ENCODE measurements around the gene PRMT3.
A peak's percentile ranks its signal among the peaks of the same experiment; 100 is the strongest.

PRMT3 gene

GRCh38 chr11:20353829-20354434 lies 33.6 kb upstream of the PRMT3 start (continued):
- TF ChIP-seq CTCF (tag by site-specific recombination; IDR thresholded peaks at IDR 0.05) (0 out of 2 replicates have a peak, but pooled peaks have one; percentile 15), TCF7L2 (IDR thresholded peaks at IDR 0.05; ENCODE audit: borderline replicate concordance, low read depth, low read length) (peak; percentile 66; the same call in 1 of the 2 replicates), GLIS2 (tag by site-specific recombination; IDR thresholded peaks at IDR 0.05) (no peak), BCL11A (tag by site-specific recombination; IDR thresholded peaks at IDR 0.05; ENCODE audit: low read depth) (no peak), MYNN (tag by site-specific recombination; IDR thresholded peaks at IDR 0.05; ENCODE audit: borderline replicate concordance) (no peak)

GRCh38 chr11:20355221-20356219 lies 32.0 kb upstream of the PRMT3 start:
- H3K27ac ChIP-seq (ENCODE audit: extremely low read depth, low read depth, low read length): no peak overlapping the region
- ChIA-PET CTCF (interaction anchor here (0.6 to 6.5 kb wide), 35 partner anchors 9 to 1041 kb away, joined by 3 to 107 read pairs (median 4); partner anchors contain the start of gene HTATIP2), POLR2A (no interaction called here)
- TF ChIP-seq ZNF654 (tag by site-specific recombination; IDR thresholded peaks at IDR 0.05; ENCODE audit: low read depth): peak; percentile 20; the same call in 1 of the 2 replicates
- no peak for TF ChIP-seq ZNF701 (tag by site-specific recombination; IDR thresholded peaks at IDR 0.05)
- H3K36me3 ChIP-seq (ENCODE audit: control insufficient read depth in 2 of 2, insufficient read depth in 1 of 2, low read length in 2 of 2): no peaks in the 10 kb centered on the region
- H3K9me3 ChIP-seq (ENCODE audit: control insufficient read depth, insufficient read depth, low read depth, low read length): no peaks in the 10 kb centered on the region
- no peak overlapping the region for H3K4me3 ChIP-seq (ENCODE audit: low read depth, low read length)
- H3K4me1 ChIP-seq (ENCODE audit: control insufficient read depth, insufficient read depth, low read length): no peaks in the 10 kb centered on the region

- TF ChIP-seq ZBTB1 (tag by site-specific recombination; IDR thresholded peaks at IDR 0.05) (no peak), YY2 (tag by site-specific recombination; IDR thresholded peaks at IDR 0.05) (no peak), ZNF776 (tag by site-specific recombination; IDR thresholded peaks at IDR 0.05; ENCODE audit: borderline replicate concordance) (no peak), ZBTB10 (tag by site-specific recombination; IDR thresholded peaks at IDR 0.05) (no peak), ZFP3 (tag by site-specific recombination; IDR thresholded peaks at IDR 0.05; ENCODE audit: low read depth) (no peak)
- TF ChIP-seq, protein P1, sequence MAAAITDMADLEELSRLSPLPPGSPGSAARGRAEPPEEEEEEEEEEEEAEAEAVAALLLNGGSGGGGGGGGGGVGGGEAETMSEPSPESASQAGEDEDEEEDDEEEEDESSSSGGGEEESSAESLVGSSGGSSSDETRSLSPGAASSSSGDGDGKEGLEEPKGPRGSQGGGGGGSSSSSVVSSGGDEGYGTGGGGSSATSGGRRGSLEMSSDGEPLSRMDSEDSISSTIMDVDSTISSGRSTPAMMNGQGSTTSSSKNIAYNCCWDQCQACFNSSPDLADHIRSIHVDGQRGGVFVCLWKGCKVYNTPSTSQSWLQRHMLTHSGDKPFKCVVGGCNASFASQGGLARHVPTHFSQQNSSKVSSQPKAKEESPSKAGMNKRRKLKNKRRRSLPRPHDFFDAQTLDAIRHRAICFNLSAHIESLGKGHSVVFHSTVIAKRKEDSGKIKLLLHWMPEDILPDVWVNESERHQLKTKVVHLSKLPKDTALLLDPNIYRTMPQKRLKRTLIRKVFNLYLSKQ (tag by site-specific recombination; IDR thresholded peaks at IDR 0.05; ENCODE audit: borderline replicate concordance): no peak
- Histone ChIP-seq H3K36me3 (ENCODE audit: control insufficient read depth in 2 of 2, insufficient read depth in 1 of 2, low read length in 2 of 2) (no peaks in the 10 kb centered on the region), H3K9me3 (ENCODE audit: control insufficient read depth, insufficient read depth, low read depth, low read length) (no peaks in the 10 kb centered on the region), H3K4me3 (ENCODE audit: low read depth, low read length) (no peak overlapping the region), H3K4me1 (ENCODE audit: control insufficient read depth, insufficient read depth, low read length) (no peaks in the 10 kb centered on the region), H3K27ac (ENCODE audit: extremely low read depth, low read depth, low read length) (no peak overlapping the region)
- CTCF ChIA-PET: interaction anchor here (0.9 to 1.5 kb wide), 2 partner anchors 8 to 233 kb away, joined by 3 read pairs; no protein-coding TSS in a partner anchor
- POLR2A ChIA-PET: interaction anchor here (0.6 kb wide), 1 partner anchor 578 kb away, joined by 3 read pairs; no protein-coding TSS in a partner anchor
These were observed 30.4 kb upstream of the PRMT3 start for GRCh38 chr11:20357150-20357549.
